HEK293 (cell line): ENCODE data around the gene MYH6.

Experiments
- CTCF ChIA-PET: fragments of 350-600 bp; formaldehyde crosslinking; extraction: SDS; loops from one replicate; lab custom pipeline; 2021; ENCODE audit warnings: antibody characterized with exemption; lab: Yijun Ruan, JAX
- POLR2A ChIA-PET: fragments of 300-600 bp; formaldehyde crosslinking; extraction: SDS; loops from one replicate; lab custom pipeline; 2020; ENCODE audit warnings: antibody characterized with exemption, inconsistent platforms; lab: Yijun Ruan, JAX
- H3K27ac ChIP-seq: fragments of 200-500 bp; sonication (Bioruptor generic); 2 replicates; pipeline ENCODE4 v1.5.1; 2014; ENCODE audit warnings: low read depth, low read length, control low read depth, inconsistent platforms; ENCODE audit errors: extremely low read depth
- H3K36me3 ChIP-seq, 2 experiments: fragments of 200-500 bp in 1 of 2; sonication (Bioruptor generic) in 1 of 2; 1 replicate in 1 of 2; 2 replicates in 1 of 2; pipeline ENCODE4 v1.5.1; 2014 to 2017; ENCODE audit warnings: inconsistent platforms in 2 of 2, low read length in 2 of 2; ENCODE audit not compliant: control insufficient read depth in 2 of 2, insufficient read depth in 1 of 2
- H3K4me1 ChIP-seq: fragments of 200-500 bp; sonication (Bioruptor generic); 2 replicates; pipeline ENCODE4 v1.5.1; 2014; ENCODE audit warnings: mild to moderate bottlenecking, low read length, inconsistent platforms; ENCODE audit not compliant: control insufficient read depth, insufficient read depth
- H3K4me3 ChIP-seq: 2 replicates; pipeline ENCODE4 v1.5.1; 2011; ENCODE audit warnings: low read depth, mild to moderate bottlenecking, control low read depth, low read length, moderate library complexity
- H3K9me3 ChIP-seq: fragments of 200-500 bp; sonication (Bioruptor generic); 2 replicates; pipeline ENCODE4 v1.5.1; 2014; ENCODE audit warnings: low read depth, low read length, inconsistent platforms; ENCODE audit not compliant: control insufficient read depth, insufficient read depth
- HIC1 ChIP-seq: fragments of 450-650 bp; formaldehyde crosslinking; IDR thresholded peaks from 2 replicates; pipeline ENCODE4 v1.5.1; 2016; ENCODE audit warnings: missing biosample characterization, missing genetic modification characterization
- ZNF580 ChIP-seq: fragments of 450-650 bp; formaldehyde crosslinking; IDR thresholded peaks from 2 replicates; pipeline ENCODE4 v1.5.1; 2016; ENCODE audit warnings: missing biosample characterization, missing genetic modification characterization
- TF ChIP-seq, protein P1 (sequence below): fragments of 450-650 bp; formaldehyde crosslinking; IDR thresholded peaks from 2 replicates; pipeline ENCODE4 v1.5.1; 2016; ENCODE audit warnings: missing biosample characterization, missing genetic modification characterization
- TF ChIP-seq, protein P2 (sequence below): fragments of 450-650 bp; formaldehyde crosslinking; conservative IDR thresholded peaks from 2 replicates; pipeline ENCODE4 v1.5.1; 2016; ENCODE audit warnings: low read depth, missing biosample characterization, missing genetic modification characterization

MYH6 gene

GRCh38 chr14:23437133-23438100 lies 29.3 kb upstream of the MYH6 start (continued):
- TF ChIP-seq, protein P1, sequence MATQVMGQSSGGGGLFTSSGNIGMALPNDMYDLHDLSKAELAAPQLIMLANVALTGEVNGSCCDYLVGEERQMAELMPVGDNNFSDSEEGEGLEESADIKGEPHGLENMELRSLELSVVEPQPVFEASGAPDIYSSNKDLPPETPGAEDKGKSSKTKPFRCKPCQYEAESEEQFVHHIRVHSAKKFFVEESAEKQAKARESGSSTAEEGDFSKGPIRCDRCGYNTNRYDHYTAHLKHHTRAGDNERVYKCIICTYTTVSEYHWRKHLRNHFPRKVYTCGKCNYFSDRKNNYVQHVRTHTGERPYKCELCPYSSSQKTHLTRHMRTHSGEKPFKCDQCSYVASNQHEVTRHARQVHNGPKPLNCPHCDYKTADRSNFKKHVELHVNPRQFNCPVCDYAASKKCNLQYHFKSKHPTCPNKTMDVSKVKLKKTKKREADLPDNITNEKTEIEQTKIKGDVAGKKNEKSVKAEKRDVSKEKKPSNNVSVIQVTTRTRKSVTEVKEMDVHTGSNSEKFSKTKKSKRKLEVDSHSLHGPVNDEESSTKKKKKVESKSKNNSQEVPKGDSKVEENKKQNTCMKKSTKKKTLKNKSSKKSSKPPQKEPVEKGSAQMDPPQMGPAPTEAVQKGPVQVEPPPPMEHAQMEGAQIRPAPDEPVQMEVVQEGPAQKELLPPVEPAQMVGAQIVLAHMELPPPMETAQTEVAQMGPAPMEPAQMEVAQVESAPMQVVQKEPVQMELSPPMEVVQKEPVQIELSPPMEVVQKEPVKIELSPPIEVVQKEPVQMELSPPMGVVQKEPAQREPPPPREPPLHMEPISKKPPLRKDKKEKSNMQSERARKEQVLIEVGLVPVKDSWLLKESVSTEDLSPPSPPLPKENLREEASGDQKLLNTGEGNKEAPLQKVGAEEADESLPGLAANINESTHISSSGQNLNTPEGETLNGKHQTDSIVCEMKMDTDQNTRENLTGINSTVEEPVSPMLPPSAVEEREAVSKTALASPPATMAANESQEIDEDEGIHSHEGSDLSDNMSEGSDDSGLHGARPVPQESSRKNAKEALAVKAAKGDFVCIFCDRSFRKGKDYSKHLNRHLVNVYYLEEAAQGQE (tag by site-specific recombination), result no peak
- no peak for TF ChIP-seq ZNF580 (tag by site-specific recombination)

GRCh38 chr14:23436327-23437132 lies 28.5 kb upstream of the MYH6 start:
- H3K36me3 ChIP-seq, result no peaks in the 10 kb centered on the region
- ChIA-PET POLR2A (no interaction called here), CTCF (interaction anchor here (0.9 kb wide), 1 partner anchor 13 kb away, joined by 6 read pairs; no protein-coding TSS in a partner anchor)

More at GRCh38 chr14:23436327-23437132, 28.5 kb upstream of the MYH6 start:
- Histone ChIP-seq H3K4me1 (no peaks in the 10 kb centered on the region), H3K4me3 (no peak overlapping the region)
- TF ChIP-seq, protein P2, sequence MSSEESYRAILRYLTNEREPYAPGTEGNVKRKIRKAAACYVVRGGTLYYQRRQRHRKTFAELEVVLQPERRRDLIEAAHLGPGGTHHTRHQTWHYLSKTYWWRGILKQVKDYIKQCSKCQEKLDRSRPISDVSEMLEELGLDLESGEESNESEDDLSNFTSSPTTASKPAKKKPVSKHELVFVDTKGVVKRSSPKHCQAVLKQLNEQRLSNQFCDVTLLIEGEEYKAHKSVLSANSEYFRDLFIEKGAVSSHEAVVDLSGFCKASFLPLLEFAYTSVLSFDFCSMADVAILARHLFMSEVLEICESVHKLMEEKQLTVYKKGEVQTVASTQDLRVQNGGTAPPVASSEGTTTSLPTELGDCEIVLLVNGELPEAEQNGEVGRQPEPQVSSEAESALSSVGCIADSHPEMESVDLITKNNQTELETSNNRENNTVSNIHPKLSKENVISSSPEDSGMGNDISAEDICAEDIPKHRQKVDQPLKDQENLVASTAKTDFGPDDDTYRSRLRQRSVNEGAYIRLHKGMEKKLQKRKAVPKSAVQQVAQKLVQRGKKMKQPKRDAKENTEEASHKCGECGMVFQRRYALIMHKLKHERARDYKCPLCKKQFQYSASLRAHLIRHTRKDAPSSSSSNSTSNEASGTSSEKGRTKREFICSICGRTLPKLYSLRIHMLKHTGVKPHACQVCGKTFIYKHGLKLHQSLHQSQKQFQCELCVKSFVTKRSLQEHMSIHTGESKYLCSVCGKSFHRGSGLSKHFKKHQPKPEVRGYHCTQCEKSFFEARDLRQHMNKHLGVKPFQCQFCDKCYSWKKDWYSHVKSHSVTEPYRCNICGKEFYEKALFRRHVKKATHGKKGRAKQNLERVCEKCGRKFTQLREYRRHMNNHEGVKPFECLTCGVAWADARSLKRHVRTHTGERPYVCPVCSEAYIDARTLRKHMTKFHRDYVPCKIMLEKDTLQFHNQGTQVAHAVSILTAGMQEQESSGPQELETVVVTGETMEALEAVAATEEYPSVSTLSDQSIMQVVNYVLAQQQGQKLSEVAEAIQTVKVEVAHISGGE (tag by site-specific recombination), result no peak
- no peak for TF ChIP-seq HIC1 (tag by site-specific recombination)
- TF ChIP-seq, all 188 proteins: peak for 0
- Histone ChIP-seq H3K9me3 (no peaks in the 10 kb centered on the region), H3K27ac (no peak overlapping the region)
